SK-N-MC (cell line): ENCODE data around the gene ZFR.

Experiments used
- EZH2 ChIP-seq: fragments of 200-600 bp; sonication (generic); IDR thresholded peaks from one replicate; pipeline ENCODE4 v1.6.1; 2017; ENCODE audit warnings: antibody characterized with exemption
- FOXP2 ChIP-seq: optimal IDR thresholded peaks from 2 replicates; pipeline ENCODE3; 2011; ENCODE audit warnings: mild to moderate bottlenecking, moderate library complexity; ENCODE audit not compliant: insufficient read depth; ENCODE audit errors: extremely low read length, control extremely low read depth
- POLR2AphosphoS5 ChIP-seq: IDR thresholded peaks from 2 replicates; pipeline ENCODE4 v1.6.1; 2012; ENCODE audit warnings: mild to moderate bottlenecking, low read depth, low read length, borderline replicate concordance

- no peak for TF ChIP-seq POLR2AphosphoS5
- TF ChIP-seq EZH2: no peak
- TF ChIP-seq FOXP2: no peak
Observed at GRCh38 chr5:32387211-32387610, 57.3 kb downstream of the ZFR start.
